Natural killer cell (primary cell): ENCODE results near the gene CYP2A6. TPM values are rescaled to one million over a fixed set of nuclear protein-coding genes. Genes with fewer than 3 reads are reported as not detected.
A peak's percentile ranks its signal among the peaks of the same experiment; 100 is the strongest.
"Not testable (repeated sequence)": the region's sequence is repeated elsewhere in the genome, so short reads cannot be mapped to it uniquely, and the experiment has no call there.

Experiments
- ATAC-seq, 3 donors: fragments of 150-1000 bp in 2 of 3; fragments of 200-7000 bp in 1 of 3; cut with Tn5 transposase; 1 replicate in 1 of 3; 2 replicates in 2 of 3; pipeline ENCODE4 v1.10.0; 2021; ENCODE audit warnings: mild to moderate bottlenecking in 2 of 3, moderate library complexity in 2 of 3
- DNase-seq, 2 donors: peaks; one replicate each; pipeline versions ENCODE4 v3.0.0 to v3.0.0-alpha.2; 2013 to 2021; ENCODE audit warnings: mixed read lengths in 1 of 2
- H3K27ac ChIP-seq: one replicate; pipeline ENCODE4 v1.5.1; 2013; ENCODE audit warnings: mild to moderate bottlenecking, low read length
- H3K27me3 ChIP-seq: one replicate; pipeline ENCODE4 v1.6.1; 2013; ENCODE audit warnings: low read length; ENCODE audit not compliant: control insufficient read depth, insufficient read depth
- H3K36me3 ChIP-seq: one replicate; pipeline ENCODE4 v1.6.1; 2013; ENCODE audit warnings: low read length; ENCODE audit not compliant: control insufficient read depth, insufficient read depth
- H3K4me1 ChIP-seq: one replicate; pipeline ENCODE4 v1.6.1; 2013; ENCODE audit warnings: low read length; ENCODE audit not compliant: control insufficient read depth, insufficient read depth
- H3K4me3 ChIP-seq: one replicate; pipeline ENCODE4 v1.5.1; 2013; ENCODE audit warnings: low read length
- H3K9me3 ChIP-seq: one replicate; pipeline ENCODE4 v1.6.1; 2013; ENCODE audit warnings: low read length; ENCODE audit not compliant: control insufficient read depth, insufficient read depth
- H3K27ac Mint-ChIP-seq, 2 donors: one replicate each; pipeline ENCODE4 v1.8.0; 2022; ENCODE audit warnings: mild to moderate bottlenecking in 2 of 2, mixed read lengths in 2 of 2, moderate library complexity in 1 of 2
- H3K27me3 Mint-ChIP-seq, 2 donors: one replicate each; pipeline ENCODE4 v1.8.0; 2022; ENCODE audit warnings: low read depth in 2 of 2, mixed read lengths in 2 of 2
- H3K36me3 Mint-ChIP-seq: one replicate; pipeline ENCODE4 v1.8.0; 2022; ENCODE audit warnings: mixed read lengths
- H3K4me1 Mint-ChIP-seq, 2 donors: one replicate each; pipeline ENCODE4 v1.8.0; 2022; ENCODE audit warnings: mixed read lengths in 2 of 2
- H3K4me3 Mint-ChIP-seq: one replicate; pipeline ENCODE4 v1.8.0; 2022; ENCODE audit warnings: mild to moderate bottlenecking, moderate library complexity, mixed read lengths
- H3K9me3 Mint-ChIP-seq, 2 donors: one replicate each; pipeline ENCODE4 v1.8.0; 2022; ENCODE audit warnings: mixed read lengths in 2 of 2
- WGBS: methylation state at CpG from one replicate; pipeline ENCODE4 v1.1.7; 2013; ENCODE audit warnings: missing lambda C conversion rate; ENCODE audit not compliant: insufficient coverage; 5-methylcytosine and 5-hydroxymethylcytosine counted together
- intact Hi-C: fragments of 100-400 bp; cut with micrococcal nuclease; formaldehyde crosslinking; loops from one replicate; pipeline ENCODE4 v1.14.2; 2022
- total RNA-seq, 4 donors: library from RNA; stranded (reverse); fragments of 120-200 nt in 1 of 4; gene quantifications; one replicate each; pipeline versions ENCODE4 v1.2.3 to v1.2.4, GENCODE V29; 2013 to 2022
- TF ChIP-seq, protein P1 (sequence below): fragments of 200-600 bp; IDR thresholded peaks from one replicate; pipeline ENCODE4 v1.8.0; 2022; ENCODE audit warnings: antibody characterized with exemption

Gene CYP2A6
- total RNA-seq, 3 donors from 2014 or later (not counting 1 experiment from before 2014, with no cell fraction given) = not detected

DNA sequence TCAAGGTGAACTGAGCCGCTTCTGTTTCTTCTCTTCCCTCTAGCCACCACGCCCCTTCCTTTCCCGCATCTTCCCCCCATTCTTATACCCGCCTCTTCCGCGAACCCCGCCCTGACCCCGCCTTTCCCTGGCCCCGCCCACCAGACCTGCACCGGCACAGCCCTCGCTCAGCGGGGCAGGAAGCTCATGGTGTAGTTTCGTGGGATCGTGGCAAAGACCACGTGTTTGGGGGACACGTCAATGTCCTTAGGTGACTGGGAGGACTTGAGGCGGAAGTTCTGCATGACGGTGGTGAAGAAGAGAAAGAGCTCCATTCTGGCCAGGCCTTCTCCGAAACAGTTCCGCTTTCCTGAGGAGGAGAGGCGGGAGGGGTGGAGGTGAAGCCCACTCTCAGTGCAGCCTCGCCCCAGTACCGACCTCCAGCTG is 25.3 kb upstream of the CYP2A6 start:
- H3K36me3 ChIP-seq, H3K4me3 ChIP-seq, H3K27me3 ChIP-seq, H3K9me3 Mint-ChIP-seq, H3K4me1 ChIP-seq, H3K36me3 Mint-ChIP-seq, H3K9me3 ChIP-seq, H3K27ac ChIP-seq, intact Hi-C loops: not testable (repeated sequence)
- WGBS = 0% methylated on average over 9 of the region's 23 CpGs
- Mint-ChIP-seq H3K27me3 (peaks cover 33 to 52% of the 10 kb centered on the region in 2 donors), H3K4me3 (peak overlapping the region; percentile 81), H3K4me1 (peaks cover 8 to 17% of the 10 kb centered on the region in 2 donors), H3K27ac (peak overlapping the region; percentile 25 to 83)
- DNase-seq (peak; percentile 46 to 80), ATAC-seq (peak; percentile 78 to 92 (median 81))

DNA sequence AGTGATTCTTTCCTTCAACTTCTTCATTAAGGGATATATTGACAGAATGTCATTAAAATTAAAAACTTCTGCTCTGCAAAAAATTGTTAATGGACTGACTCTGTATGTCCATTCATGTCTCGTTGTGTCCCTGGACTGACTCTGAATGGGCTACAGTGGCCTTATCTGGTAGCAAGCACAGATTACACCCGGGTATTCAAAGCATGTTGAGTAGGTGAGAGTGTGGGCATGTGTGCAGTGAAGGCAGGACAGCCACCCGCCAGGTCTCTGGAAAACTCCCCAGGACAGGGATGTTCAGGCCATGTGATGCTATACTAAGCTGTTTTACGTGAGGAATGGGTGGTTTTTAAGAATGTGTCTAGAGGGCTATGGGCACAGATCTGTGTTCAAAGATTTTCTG is 24.6 kb upstream of the CYP2A6 start:
- H3K9me3 Mint-ChIP-seq, H3K36me3 Mint-ChIP-seq, H3K4me1 ChIP-seq, H3K9me3 ChIP-seq, H3K36me3 ChIP-seq, H3K4me3 ChIP-seq, intact Hi-C loops, H3K27ac ChIP-seq, H3K27me3 ChIP-seq: not testable (repeated sequence)
- Mint-ChIP-seq H3K27me3 (peaks cover 35 to 54% of the 10 kb centered on the region in 2 donors), H3K27ac (peak overlapping the region; percentile 25 to 83), H3K4me1 (peaks cover 8 to 17% of the 10 kb centered on the region in 2 donors), H3K4me3 (peak overlapping the region; percentile 81)
- whole genome bisulfite sequencing = 72% methylated on average over 1 of the region's 4 CpGs
- ATAC-seq = peak; percentile 26 to 44 (median 26)
- peak in 1 of 2 donors; percentile 1 for DNase-seq

DNA sequence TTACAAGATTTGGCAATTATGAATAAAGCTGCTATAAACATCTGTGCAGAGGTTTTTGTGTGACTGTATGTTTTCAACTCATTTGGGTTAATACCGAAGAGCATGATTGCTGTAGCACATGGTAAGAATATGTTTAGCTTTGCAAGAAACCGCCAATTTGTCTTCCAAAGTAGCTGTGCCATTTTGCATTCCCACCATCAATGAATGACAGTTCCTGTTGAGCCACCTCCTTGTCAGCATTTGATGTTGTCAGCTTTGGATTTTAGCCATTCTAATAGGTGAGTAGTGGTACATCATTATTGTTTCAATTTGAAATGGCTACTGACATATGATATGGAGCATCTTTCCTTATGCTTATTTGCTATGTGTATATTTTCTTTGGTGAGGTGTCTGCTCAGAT is 23.6 kb upstream of the CYP2A6 start:
- H3K27ac ChIP-seq, DNase-seq, H3K4me1 ChIP-seq, H3K36me3 ChIP-seq, ATAC-seq, H3K9me3 Mint-ChIP-seq, H3K27me3 ChIP-seq, intact Hi-C loops, H3K36me3 Mint-ChIP-seq, H3K27ac Mint-ChIP-seq, H3K4me3 ChIP-seq, H3K4me3 Mint-ChIP-seq, H3K9me3 ChIP-seq: not testable (repeated sequence)
- H3K27me3 Mint-ChIP-seq = peaks cover 32 to 49% of the 10 kb centered on the region in 2 donors
- 83% methylated on average over 2 of the region's 2 CpGs for WGBS
- H3K4me1 Mint-ChIP-seq = peaks cover 8 to 17% of the 10 kb centered on the region in 2 donors

DNA sequence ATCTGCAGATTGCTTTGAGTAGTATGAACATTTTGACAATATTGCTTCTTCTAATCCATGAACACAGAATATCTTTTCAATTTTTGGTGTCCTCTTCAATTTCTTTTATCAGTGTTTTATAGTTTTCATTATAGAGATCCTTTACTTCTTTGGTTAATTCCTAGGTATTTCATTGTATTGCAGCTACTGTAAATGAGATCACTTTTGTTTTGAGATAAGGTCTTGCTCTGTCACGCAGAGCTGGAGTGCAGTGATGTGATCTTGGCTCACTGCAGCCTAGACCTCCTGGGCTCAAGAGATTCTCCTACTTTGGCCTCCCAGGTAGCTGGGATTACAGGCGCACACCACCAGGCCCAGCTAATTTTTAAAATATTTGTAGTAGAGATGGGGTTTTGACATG is 22.0 kb upstream of the CYP2A6 start:
- Mint-ChIP-seq H3K4me1 (peaks cover 8 to 17% of the 10 kb centered on the region in 2 donors), H3K9me3 (no peaks in the 10 kb centered on the region), H3K27me3 (peaks cover 27 to 56% of the 10 kb centered on the region in 2 donors), H3K27ac (no peak overlapping the region), H3K36me3 (no peaks in the 10 kb centered on the region), H3K4me3 (no peak overlapping the region)
- TF ChIP-seq, protein P1, sequence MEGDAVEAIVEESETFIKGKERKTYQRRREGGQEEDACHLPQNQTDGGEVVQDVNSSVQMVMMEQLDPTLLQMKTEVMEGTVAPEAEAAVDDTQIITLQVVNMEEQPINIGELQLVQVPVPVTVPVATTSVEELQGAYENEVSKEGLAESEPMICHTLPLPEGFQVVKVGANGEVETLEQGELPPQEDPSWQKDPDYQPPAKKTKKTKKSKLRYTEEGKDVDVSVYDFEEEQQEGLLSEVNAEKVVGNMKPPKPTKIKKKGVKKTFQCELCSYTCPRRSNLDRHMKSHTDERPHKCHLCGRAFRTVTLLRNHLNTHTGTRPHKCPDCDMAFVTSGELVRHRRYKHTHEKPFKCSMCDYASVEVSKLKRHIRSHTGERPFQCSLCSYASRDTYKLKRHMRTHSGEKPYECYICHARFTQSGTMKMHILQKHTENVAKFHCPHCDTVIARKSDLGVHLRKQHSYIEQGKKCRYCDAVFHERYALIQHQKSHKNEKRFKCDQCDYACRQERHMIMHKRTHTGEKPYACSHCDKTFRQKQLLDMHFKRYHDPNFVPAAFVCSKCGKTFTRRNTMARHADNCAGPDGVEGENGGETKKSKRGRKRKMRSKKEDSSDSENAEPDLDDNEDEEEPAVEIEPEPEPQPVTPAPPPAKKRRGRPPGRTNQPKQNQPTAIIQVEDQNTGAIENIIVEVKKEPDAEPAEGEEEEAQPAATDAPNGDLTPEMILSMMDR = no peak
- no peaks in the 10 kb centered on the region for H3K27me3 ChIP-seq
- peaks cover 4% of the 10 kb centered on the region for H3K4me1 ChIP-seq
- WGBS = 91% methylated on average over 2 of the region's 2 CpGs
- H3K27ac ChIP-seq = no peak overlapping the region
- no peaks in the 10 kb centered on the region for H3K36me3 ChIP-seq
- intact Hi-C loops = no loop called here
- DNase-seq (no peak), ATAC-seq (no peak)
- H3K4me3 ChIP-seq = no peak overlapping the region
- H3K9me3 ChIP-seq = no peaks in the 10 kb centered on the region

DNA sequence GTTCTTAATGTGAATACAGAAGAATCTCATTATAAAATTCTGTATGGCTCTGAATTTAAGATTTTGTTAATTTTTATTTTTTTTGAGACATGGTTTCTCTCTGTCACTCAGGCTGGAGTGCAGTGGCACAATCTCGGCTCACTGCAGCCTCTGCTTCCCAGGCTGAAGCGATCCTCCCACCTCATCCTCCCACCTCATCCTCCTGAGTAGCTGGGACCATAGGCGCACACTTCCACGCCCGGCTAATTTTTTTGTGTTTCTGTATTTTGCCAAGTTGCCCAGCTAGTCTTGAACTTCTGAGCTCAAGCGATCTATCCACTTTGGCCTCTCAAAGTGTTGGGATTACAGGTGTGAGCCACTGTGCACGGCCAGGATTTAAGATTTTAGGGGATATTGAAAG is 17.5 kb upstream of the CYP2A6 start:
- Histone ChIP-seq H3K9me3 (no peaks in the 10 kb centered on the region), H3K36me3 (no peaks in the 10 kb centered on the region), H3K4me3 (no peak overlapping the region), H3K4me1 (no peaks in the 10 kb centered on the region), H3K27me3 (no peaks in the 10 kb centered on the region), H3K27ac (no peak overlapping the region)
- H3K27me3 Mint-ChIP-seq = peaks cover 17 to 55% of the 10 kb centered on the region in 2 donors
- TF ChIP-seq, protein P1 = no peak
- H3K4me3 Mint-ChIP-seq = no peak overlapping the region
- no peak overlapping the region for H3K27ac Mint-ChIP-seq
- WGBS = 87% methylated on average over 6 of the region's 7 CpGs
- no peaks in the 10 kb centered on the region for H3K9me3 Mint-ChIP-seq
- DNase-seq (no peak), ATAC-seq (no peak)
- no peaks in the 10 kb centered on the region for H3K36me3 Mint-ChIP-seq
- H3K4me1 Mint-ChIP-seq = no peaks in the 10 kb centered on the region
- intact Hi-C loops = no loop called here

DNA sequence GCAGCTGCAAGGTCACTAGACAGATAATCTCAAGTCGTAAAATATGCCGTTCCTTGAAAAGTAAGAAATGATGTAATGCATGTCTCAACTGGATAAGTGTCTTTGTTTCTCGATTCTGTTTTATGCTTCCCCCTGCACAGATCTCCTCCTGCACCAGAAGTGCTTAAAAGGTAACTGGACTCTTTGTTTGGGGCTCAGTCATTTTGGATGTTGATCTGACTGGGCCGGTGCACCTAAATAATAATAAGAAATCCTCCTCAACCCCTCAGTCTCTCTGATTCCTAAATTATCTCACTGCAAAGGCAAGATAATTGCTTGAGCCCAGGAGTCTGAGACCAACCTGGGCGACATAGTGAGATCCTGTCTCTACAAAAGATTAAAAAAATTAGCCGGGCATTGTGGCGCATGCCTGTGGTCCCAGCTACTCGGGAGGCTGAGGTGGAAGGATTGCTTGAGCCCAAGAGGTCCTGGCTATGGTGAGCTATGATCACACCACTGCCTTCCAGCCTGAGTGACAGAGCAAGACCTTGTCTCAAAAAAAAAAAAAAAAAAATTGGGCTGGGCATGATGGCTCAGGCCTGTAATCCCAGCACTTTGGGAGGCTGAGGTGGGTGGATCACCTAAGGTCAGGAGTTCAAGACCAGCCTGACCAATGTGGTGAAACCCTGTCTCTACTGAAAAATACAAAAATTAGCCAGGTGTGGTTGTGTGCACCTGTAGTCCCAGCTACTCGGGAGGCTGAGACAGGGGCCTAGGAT is 14.7 kb upstream of the CYP2A6 start:
- DNase-seq, H3K36me3 ChIP-seq, H3K27ac ChIP-seq, H3K4me1 Mint-ChIP-seq, H3K9me3 ChIP-seq, intact Hi-C loops, H3K4me3 Mint-ChIP-seq, H3K36me3 Mint-ChIP-seq, H3K27ac Mint-ChIP-seq, H3K4me3 ChIP-seq, H3K4me1 ChIP-seq, H3K9me3 Mint-ChIP-seq, H3K27me3 ChIP-seq, ATAC-seq: not testable (repeated sequence)
- H3K27me3 Mint-ChIP-seq = peaks cover 12 to 27% of the 10 kb centered on the region in 2 donors
- WGBS = 77% methylated on average over 6 of the region's 9 CpGs
